ENCODE results near the gene MORF4L1.
"Not testable (repeated sequence)": the region's sequence is repeated elsewhere in the genome, so short reads cannot be mapped to it uniquely, and the experiment has no call there.

MORF4L1 gene

GRCh38 chr15:78900819-78901533 is 28.3 kb downstream of the MORF4L1 start:
- not testable (repeated sequence) for DNase-seq (ENCODE audit: low spot score)

- DNase-seq (ENCODE audit: low spot score) = not testable (repeated sequence)
Measured at GRCh38 chr15:78902281-78903032, 29.8 kb downstream of the MORF4L1 start.

- DNase-seq (ENCODE audit: low spot score) = no peak
Measured at GRCh38 chr15:78904599-78905358, 32.1 kb downstream of the MORF4L1 start.

- DNase-seq (ENCODE audit: low spot score) = no peak
Measured at GRCh38 chr15:78906316-78906620, 33.6 kb downstream of the MORF4L1 start.

GRCh38 chr15:78907577-78907976 is 34.9 kb downstream of the MORF4L1 start:
- DNase-seq (ENCODE audit: low spot score) = no peak

GRCh38 chr15:78909160-78909695 is 36.5 kb downstream of the MORF4L1 start:
- no peak for DNase-seq (ENCODE audit: low spot score)

GRCh38 chr15:78909791-78910228 is 37.1 kb downstream of the MORF4L1 start:
- no peak for DNase-seq (ENCODE audit: low spot score)

GRCh38 chr15:78910271-78910670 is 37.6 kb downstream of the MORF4L1 start:
- no peak for DNase-seq (ENCODE audit: low spot score)

GRCh38 chr15:78912316-78912715 is 39.6 kb downstream of the MORF4L1 start:
- no peak for DNase-seq (ENCODE audit: low spot score)

- DNase-seq (ENCODE audit: low spot score) = no peak
Measured at GRCh38 chr15:78913012-78913411, 40.3 kb downstream of the MORF4L1 start.

- DNase-seq (ENCODE audit: low spot score) = no peak
Measured at GRCh38 chr15:78914027-78914764, 41.5 kb downstream of the MORF4L1 start.

GRCh38 chr15:78915341-78916087 is 42.8 kb downstream of the MORF4L1 start:
- peak; percentile 68 for DNase-seq (ENCODE audit: low spot score)

GRCh38 chr15:78916088-78916487 is 43.4 kb downstream of the MORF4L1 start:
- no peak for DNase-seq (ENCODE audit: low spot score)

- DNase-seq (ENCODE audit: low spot score) = no peak
Measured at GRCh38 chr15:78917888-78918287, 45.2 kb downstream of the MORF4L1 start.

- DNase-seq (ENCODE audit: low spot score) = no peak
Measured at GRCh38 chr15:78921517-78921916, 48.8 kb downstream of the MORF4L1 start.

GRCh38 chr15:78921940-78922339 is 49.2 kb downstream of the MORF4L1 start:
- DNase-seq (ENCODE audit: low spot score) = no peak

GRCh38 chr15:78922527-78922926 is 49.8 kb downstream of the MORF4L1 start:
- no peak for DNase-seq (ENCODE audit: low spot score)

- DNase-seq (ENCODE audit: low spot score) = no peak
Measured at GRCh38 chr15:78923015-78923414, 50.3 kb downstream of the MORF4L1 start.

- no peak for DNase-seq (ENCODE audit: low spot score)
Measured at GRCh38 chr15:78923480-78924360, 51.0 kb downstream of the MORF4L1 start.

- no peak for DNase-seq (ENCODE audit: low spot score)
Measured at GRCh38 chr15:78925076-78925624, 52.5 kb downstream of the MORF4L1 start.

All from globus pallidus (tissue), 1 donor.